ENCODE measurements around the gene CNTFR.

DNA sequence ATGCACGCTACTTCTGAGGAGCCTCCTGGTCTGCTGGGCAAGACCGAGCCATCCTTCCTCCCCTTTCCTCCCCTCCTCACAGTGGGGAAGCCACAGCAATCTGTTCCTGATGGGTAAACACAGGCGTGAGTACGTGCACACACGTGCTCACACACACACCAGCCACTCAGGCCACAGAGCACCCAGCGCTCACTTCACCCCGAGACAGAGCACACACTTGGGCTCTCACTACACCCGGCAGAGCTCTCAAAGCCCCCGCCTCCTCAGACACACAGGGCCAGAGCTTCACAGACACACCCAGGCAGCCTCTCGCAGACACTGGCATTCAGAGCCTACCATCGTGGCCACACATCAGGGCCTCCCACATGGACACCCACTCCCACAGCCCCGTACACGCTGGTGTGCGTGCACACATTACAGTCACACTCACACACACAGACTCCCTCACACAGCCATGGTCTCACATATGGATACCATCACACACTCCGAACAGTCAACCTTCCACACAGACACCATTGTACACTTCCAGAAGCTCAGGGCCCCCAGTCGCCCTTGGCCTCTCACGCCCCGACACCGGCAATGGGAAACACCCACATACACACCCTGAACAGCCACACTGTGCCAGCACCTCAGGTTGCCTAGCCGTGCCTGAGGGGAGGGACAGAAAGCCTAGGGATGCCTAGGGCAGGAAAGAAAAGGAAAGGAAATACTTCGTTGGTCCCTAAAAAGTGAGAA, 13.5 kb downstream of the CNTFR start:
- TF ChIP-seq BHLHE40 (IDR thresholded peaks at IDR 0.05; ENCODE audit: borderline replicate concordance) (no peak), FOXM1 (IDR thresholded peaks at IDR 0.05; ENCODE audit: borderline replicate concordance) (no peak), PKNOX1 (IDR thresholded peaks at IDR 0.05) (no peak), NFRKB (IDR thresholded peaks at IDR 0.05) (no peak), FOXA1 (IDR thresholded peaks at IDR 0.05) (no peak), SP1 (IDR thresholded peaks at IDR 0.05) (no peak), TARDBP (IDR thresholded peaks at IDR 0.05) (no peak)
